Hepatocyte (in vitro differentiated cells): Measurements from ENCODE around the gene NR2C2AP.

Source experiments
- CTCF ChIP-seq: fragments of 200-600 bp; sonication (generic); IDR thresholded peaks from 2 replicates; pipeline ENCODE4 v1.5.1; 2016; ENCODE audit warnings: antibody characterized with exemption, mild to moderate bottlenecking; ENCODE audit not compliant: poor library complexity
- EZH2 ChIP-seq: fragments of 200-600 bp; sonication (generic); IDR thresholded peaks from 2 replicates; pipeline ENCODE4 v1.6.1; 2016; ENCODE audit warnings: antibody characterized with exemption, mild to moderate bottlenecking, borderline replicate concordance

GRCh38 chr19:19170053-19170872, 33.0 kb downstream of the NR2C2AP start, which contains the start of gene MEF2B:
- TF ChIP-seq CTCF (no peak), EZH2 (no peak)
